Activated naive CD4-positive, alpha-beta T cell (primary cell): ENCODE measurements around the gene HMGN3.
"Not testable (repeated sequence)": the region's sequence is repeated elsewhere in the genome, so short reads cannot be mapped to it uniquely, and the experiment has no call there.

Source experiments
- DNase-seq, 4 experiments: peaks; one replicate each; lab custom pipeline; 2025; lab: John Stamatoyannopoulos, UW

The HMGN3 gene

GRCh38 chr6:79234150-79235022, at the start of gene HMGN3:
Gene HMGN3, minus strand, starts transcription at chr6:79234682.
- DNase-seq: peak; percentile 73 to 93 (median 82)

- no peak for DNase-seq
Observed at GRCh38 chr6:79280756-79281155, 46.3 kb upstream of the HMGN3 start.

GRCh38 chr6:79277109-79277508, 42.6 kb upstream of the HMGN3 start:
- no peak for DNase-seq

GRCh38 chr6:79269877-79270276, 35.4 kb upstream of the HMGN3 start:
- no peak for DNase-seq

- DNase-seq: no peak
Observed at GRCh38 chr6:79267128-79267527, 32.6 kb upstream of the HMGN3 start.

GRCh38 chr6:79266051-79266450, 31.6 kb upstream of the HMGN3 start:
- DNase-seq: no peak

GRCh38 chr6:79263359-79263758, 28.9 kb upstream of the HMGN3 start:
- DNase-seq: no peak

GRCh38 chr6:79261666-79262065, 27.2 kb upstream of the HMGN3 start:
- DNase-seq: no peak

GRCh38 chr6:79260772-79261171, 26.3 kb upstream of the HMGN3 start:
- DNase-seq: no peak

GRCh38 chr6:79257381-79258205, 23.1 kb upstream of the HMGN3 start:
- DNase-seq: no peak

- DNase-seq: not testable (repeated sequence)
Observed at GRCh38 chr6:79256770-79257169, 22.3 kb upstream of the HMGN3 start.

- DNase-seq: not testable (repeated sequence)
Observed at GRCh38 chr6:79255086-79255485, 20.6 kb upstream of the HMGN3 start.

- no peak for DNase-seq
Observed at GRCh38 chr6:79250559-79250958, 16.1 kb upstream of the HMGN3 start.

- DNase-seq: no peak
Observed at GRCh38 chr6:79250107-79250514, 15.6 kb upstream of the HMGN3 start.

- DNase-seq: no peak
Observed at GRCh38 chr6:79249136-79249535, 14.7 kb upstream of the HMGN3 start.

- DNase-seq: no peak
Observed at GRCh38 chr6:79246891-79247290, 12.4 kb upstream of the HMGN3 start.

- DNase-seq: no peak
Observed at GRCh38 chr6:79241228-79241627, 6.7 kb upstream of the HMGN3 start.

- no peak for DNase-seq
Observed at GRCh38 chr6:79240509-79240908, 6.0 kb upstream of the HMGN3 start.

- DNase-seq: no peak
Observed at GRCh38 chr6:79239536-79240168, 5.2 kb upstream of the HMGN3 start.

GRCh38 chr6:79238919-79239318, 4.4 kb upstream of the HMGN3 start:
- no peak for DNase-seq

- DNase-seq: no peak
Observed at GRCh38 chr6:79236711-79237110, 2.2 kb upstream of the HMGN3 start.

GRCh38 chr6:79233611-79234149, 802 bp downstream of the HMGN3 start:
- peak; percentile 7 to 64 (median 42) for DNase-seq
